Measurements from ENCODE around the gene LRRC4B.
"Not testable (repeated sequence)": the region's sequence is repeated elsewhere in the genome, so short reads cannot be mapped to it uniquely, and the experiment has no call there.

LRRC4B gene, protein sequence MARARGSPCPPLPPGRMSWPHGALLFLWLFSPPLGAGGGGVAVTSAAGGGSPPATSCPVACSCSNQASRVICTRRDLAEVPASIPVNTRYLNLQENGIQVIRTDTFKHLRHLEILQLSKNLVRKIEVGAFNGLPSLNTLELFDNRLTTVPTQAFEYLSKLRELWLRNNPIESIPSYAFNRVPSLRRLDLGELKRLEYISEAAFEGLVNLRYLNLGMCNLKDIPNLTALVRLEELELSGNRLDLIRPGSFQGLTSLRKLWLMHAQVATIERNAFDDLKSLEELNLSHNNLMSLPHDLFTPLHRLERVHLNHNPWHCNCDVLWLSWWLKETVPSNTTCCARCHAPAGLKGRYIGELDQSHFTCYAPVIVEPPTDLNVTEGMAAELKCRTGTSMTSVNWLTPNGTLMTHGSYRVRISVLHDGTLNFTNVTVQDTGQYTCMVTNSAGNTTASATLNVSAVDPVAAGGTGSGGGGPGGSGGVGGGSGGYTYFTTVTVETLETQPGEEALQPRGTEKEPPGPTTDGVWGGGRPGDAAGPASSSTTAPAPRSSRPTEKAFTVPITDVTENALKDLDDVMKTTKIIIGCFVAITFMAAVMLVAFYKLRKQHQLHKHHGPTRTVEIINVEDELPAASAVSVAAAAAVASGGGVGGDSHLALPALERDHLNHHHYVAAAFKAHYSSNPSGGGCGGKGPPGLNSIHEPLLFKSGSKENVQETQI

DNA sequence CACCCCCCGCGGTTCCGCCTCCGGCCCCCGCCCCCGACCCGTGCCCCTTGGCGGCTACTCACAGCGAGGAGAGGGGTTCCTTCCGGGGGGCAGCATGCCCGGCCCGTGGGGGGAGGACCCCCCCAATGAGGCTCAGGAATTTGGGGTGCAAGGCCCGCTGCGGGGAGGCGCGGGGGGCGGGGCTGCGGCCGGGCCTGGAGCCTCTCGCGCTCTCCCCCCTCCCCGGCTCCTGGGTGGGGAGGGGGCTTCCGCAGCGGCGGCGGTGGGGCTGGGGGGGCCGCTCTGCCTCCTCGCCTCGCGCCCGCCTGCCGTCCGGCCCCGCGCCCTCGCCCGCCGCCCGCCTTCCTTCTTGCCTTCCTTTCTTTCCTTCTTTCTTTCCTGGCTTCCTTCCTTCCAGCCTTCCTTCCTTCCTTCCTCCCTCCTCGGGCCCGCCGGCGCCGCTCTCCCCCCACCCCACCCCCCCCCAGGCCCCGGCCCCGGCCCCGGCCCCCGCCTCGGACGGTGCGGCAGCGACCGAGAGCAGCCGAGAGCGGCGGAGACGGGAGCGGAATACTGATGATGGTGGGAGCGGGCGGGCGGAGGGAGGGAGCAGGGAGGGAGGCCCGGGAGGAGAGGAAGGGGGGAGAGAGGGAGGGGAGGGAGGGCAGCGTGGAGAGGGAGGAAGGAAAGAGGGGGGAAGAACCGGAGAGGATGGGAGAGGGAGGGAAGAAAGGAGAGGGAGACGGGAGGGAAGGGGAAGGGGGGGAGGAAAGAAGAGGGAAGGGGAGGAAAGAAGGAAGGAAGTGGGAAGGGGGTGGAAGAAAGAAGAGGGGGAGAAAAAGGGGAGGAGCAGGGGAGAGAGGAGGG lies at the start of gene LRRC4B:
TSS of gene LRRC4B (minus strand) at position 554 of the 846 bp plus-strand sequence. CDS start 19,597 bp downstream, outside the sequence.
- DNase-seq = no peak

DNA sequence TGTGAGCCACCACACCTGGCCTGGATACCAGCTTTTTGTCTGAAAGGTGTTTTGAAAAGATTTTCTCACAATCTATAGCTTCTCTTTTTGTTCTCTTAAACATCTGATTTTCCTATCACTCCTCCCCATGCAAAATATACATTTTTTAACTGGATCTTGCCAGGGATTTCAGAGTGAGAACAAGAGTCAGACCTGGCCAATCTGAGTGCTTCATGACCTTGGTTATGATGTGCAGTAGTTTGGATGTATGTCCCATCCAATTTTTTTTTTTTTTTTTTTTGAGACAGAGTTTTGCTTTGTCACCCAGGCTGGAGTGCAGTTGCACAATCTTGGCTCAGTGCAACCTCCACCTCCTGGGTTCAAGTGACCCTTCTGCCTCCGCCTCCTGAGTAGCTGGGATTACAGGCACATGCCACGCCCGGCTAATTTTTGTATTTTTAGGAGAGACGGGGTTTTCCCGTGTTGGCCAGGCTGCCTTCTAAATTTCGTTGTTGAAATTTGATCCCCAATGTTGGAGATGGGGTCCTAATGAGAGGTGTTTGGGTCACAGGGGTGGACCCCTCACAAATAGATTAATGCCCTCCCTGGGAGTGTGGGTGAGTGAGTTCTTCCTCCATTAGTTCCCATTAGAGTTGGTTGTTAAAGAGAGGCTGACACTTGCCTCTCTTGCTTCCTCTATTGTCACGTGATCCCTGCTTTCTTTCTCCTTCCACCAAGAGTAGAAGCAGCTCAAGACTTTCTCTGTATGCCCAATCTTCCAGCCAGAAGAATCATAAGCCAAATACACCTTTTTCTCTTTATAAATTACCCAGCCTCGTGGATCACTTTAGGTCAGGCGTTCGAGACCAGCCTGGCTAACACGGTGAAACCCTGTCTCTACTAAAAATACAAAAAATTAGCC lies 44.5 kb upstream of the LRRC4B start:
- DNase-seq = not testable (repeated sequence)

- DNase-seq = peak; percentile 68
Observed at GRCh38 chr19:50607874-50608785, 39.9 kb upstream of the LRRC4B start.

GRCh38 chr19:50607388-50607787 lies 39.2 kb upstream of the LRRC4B start:
- DNase-seq = no peak

DNA sequence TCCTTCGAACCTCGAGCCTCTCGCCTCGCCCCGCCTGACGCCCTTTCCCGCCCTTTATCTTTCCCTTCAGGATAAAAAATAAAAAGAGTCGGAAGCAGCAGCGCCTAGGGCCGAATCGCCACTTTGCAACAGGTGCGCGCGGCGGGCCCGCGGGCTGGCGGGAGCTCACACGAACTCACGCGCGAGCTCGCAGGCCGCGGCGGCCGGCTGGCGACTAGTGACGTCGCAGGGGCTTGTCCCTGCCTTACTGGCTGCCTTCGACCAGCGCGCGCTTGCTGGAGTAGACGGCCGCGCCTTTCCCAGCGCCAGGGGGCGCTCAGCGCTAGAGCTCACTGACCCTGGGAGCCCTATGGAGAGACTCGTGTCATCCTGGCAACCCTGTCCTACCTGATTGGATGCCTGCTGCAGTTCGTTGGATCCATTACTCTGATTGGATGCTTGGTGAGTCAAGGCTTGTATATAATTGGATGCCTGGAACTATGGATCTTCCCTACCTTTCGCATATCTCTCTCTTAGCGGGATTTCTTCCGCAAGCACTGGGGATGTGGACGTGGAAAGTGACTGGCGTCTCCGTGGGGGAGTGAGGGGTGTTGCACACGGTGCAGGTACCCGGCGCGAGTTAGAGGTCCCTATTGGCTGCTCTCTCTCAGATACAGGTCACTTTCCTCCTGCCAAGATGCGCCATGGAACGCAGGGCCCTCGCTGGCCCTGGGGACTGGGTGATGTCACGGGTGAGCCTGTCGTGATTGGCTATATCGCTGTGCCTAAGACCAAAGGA lies 38.0 kb upstream of the LRRC4B start:
- not testable (repeated sequence) for DNase-seq

- not testable (repeated sequence) for DNase-seq
Observed at GRCh38 chr19:50604264-50605073, 36.2 kb upstream of the LRRC4B start.

- DNase-seq = no peak
Observed at GRCh38 chr19:50602935-50603334, 34.7 kb upstream of the LRRC4B start.

GRCh38 chr19:50602496-50602895 lies 34.3 kb upstream of the LRRC4B start:
- no peak for DNase-seq

- DNase-seq = no peak
Observed at GRCh38 chr19:50602089-50602422, 33.8 kb upstream of the LRRC4B start.

- DNase-seq = no peak
Observed at GRCh38 chr19:50601407-50602088, 33.3 kb upstream of the LRRC4B start.

- no peak for DNase-seq
Observed at GRCh38 chr19:50599427-50599826, 31.2 kb upstream of the LRRC4B start.

DNA sequence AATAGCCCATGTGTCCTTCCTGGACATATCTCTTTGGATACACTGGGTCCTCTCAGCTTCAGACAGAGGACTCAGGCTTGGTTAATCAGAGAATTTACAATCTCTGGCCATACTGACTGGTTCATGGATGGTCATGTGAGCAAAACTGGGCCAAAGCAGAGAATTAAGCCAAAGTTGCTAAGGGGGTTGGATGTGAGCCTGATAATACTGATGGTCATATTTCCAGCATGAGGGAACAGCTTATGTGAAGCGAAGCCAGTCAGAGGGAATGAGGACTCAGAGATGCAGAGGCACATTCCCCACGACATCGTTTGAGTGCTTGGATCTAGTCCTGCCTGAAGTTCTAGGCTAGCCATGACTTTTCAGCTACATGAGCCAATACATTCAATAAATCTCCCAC lies 22.0 kb upstream of the LRRC4B start:
- DNase-seq = no peak

GRCh38 chr19:50581795-50582660 lies 13.8 kb upstream of the LRRC4B start:
- not testable (repeated sequence) for DNase-seq

DNA sequence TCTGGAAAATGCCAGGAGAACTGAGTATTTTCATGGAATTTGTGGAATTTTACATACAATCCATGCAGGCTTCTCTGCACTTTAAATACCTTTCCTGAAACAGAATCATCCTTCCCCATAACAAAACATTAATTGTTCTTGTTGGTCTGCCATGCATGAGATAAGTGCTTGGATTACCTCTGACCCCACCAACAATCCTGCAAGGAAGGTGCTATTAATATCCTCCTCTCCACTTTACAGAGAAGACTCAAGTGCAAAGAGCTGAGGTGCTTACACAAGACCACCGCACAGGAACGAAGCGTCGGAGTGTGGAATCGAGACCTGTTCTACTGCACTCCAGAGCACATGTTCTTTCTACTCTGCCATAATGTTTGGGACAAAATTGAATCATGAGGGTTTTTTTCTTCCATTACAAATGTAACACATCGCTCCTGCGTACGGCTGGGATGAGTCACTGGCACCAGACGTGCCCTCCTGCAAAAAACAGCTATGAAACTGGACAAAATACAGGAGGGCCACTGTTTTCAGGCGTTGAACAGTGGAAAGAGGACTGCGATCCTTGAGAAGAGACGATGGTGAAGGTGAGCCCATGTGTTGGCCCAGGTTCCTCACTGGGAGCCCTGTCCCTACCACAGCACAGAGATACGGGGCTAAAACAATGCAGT lies 12.9 kb upstream of the LRRC4B start:
- no peak for DNase-seq

GRCh38 chr19:50580240-50580639 lies 12.0 kb upstream of the LRRC4B start:
- DNase-seq = no peak

- not testable (repeated sequence) for DNase-seq
Observed at GRCh38 chr19:50576769-50577168, 8.5 kb upstream of the LRRC4B start.
